ENCODE measurements around the gene AP1B1.

The AP1B1 gene

DNA sequence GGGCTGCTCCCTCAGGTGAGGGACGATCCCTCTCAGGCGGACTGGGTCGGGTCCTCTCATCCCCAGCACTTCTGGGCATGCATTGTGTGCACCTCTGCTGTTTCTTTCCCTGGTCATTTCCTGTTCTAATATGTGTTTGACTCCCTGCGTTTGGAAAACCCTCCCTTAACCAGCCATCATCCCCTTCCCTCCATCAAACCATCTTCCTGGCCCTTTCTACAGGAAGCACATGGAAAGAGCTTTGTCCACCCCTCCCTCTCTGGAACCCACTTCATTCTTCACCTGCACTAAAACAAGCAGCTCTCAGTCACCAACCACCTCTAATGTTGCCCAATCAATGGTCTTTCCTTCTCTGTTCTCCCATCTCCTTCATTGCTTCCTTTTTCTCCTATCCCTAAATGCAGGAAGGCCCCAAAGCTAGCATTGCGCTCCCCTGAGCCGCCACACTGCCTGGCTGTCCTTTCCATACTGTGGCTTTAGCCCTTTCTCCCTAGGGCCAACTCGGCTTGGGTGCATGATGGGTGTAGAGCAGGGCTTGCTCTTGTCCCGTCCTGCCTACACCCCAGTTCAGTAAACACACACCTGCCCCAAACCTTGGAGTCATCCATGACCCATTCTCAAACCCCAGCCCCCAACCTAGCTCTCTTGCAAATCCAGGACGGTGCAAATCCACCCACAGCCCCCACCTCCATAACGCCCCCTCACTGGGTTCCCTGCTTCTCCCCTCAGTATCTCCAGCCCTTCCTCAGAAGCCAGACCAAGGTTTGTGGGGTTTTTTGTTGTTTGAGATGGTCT is 87.4 kb downstream of the AP1B1 start:
- DNase-seq (ENCODE audit: low read depth in 2 of 2), result no peak

GRCh38 chr22:29300467-29300806 is 87.9 kb downstream of the AP1B1 start:
- DNase-seq (ENCODE audit: low read depth in 2 of 2), result no peak

GRCh38 chr22:29299136-29299900 is 89.1 kb downstream of the AP1B1 start:
- no peak for DNase-seq (ENCODE audit: low read depth in 2 of 2)

- DNase-seq (ENCODE audit: low read depth in 2 of 2), result no peak
These were observed 89.7 kb downstream of the AP1B1 start for GRCh38 chr22:29298641-29299040.

GRCh38 chr22:29292379-29292778 is 96.0 kb downstream of the AP1B1 start:
- no peak for DNase-seq (ENCODE audit: low read depth in 2 of 2)

DNA sequence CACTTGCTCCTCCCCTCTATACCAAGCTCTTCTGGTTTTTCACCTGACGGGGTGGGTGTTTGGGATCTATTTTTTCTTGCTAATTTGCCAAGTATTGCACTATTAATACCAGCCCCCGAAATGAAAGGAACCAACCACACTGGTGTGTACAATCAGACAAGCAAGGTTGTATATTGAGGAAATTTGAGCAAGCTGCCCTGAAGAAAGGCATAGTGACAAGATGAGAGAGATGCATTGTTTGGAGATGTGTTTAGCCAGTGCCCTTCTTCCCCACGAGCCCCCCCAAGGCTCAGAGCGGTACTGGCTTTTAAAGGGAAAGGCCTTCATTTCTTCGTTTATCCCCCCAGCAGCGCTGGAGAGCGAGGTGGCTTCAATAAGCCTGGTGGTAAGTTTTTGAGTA is 97.2 kb downstream of the AP1B1 start:
- no peak for DNase-seq (ENCODE audit: low read depth in 2 of 2)

DNA sequence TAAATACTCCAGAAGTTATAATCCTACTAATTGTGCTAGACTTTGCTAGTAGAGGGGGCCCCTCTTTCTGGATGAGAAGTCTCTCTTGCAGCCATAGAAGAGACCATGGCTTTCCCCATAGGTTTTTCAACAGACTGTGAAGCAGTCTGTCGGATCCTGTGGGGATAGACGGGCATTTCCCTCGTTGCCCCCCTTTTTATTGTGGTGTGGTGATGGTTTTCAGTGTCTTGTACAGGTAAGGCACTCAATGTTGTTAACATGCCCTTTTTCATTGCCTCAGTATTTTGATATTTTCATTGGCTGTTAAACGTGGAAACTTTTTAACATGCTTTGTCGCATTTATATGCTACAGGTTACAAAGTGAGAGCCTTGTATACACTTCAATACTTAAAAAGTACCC is 98.3 kb downstream of the AP1B1 start:
- no peak for DNase-seq (ENCODE audit: low read depth in 2 of 2)

- DNase-seq (ENCODE audit: low read depth in 2 of 2), result no peak
These were observed 99.5 kb downstream of the AP1B1 start for GRCh38 chr22:29288837-29289236.

DNA sequence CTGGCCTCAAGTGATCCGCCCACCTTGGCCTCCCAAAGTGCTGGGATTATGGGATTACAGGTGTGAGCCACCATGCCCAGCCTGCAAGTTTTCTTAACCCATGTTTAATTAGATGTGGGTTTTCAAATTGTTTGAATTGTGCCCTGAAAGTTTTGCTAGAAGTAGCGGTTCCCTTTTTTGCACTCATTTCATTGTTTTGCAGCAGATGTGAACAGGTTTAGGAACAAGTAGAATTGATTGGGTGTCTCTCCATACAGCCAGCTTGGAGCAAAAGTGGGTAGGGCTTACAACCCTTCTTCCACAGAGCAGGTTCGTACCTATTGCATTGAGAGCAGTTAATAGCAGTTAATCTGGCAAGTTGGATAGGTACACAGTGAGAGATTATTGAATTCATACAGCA is 104.2 kb downstream of the AP1B1 start:
- DNase-seq (ENCODE audit: low read depth in 2 of 2), result no peak

DNA sequence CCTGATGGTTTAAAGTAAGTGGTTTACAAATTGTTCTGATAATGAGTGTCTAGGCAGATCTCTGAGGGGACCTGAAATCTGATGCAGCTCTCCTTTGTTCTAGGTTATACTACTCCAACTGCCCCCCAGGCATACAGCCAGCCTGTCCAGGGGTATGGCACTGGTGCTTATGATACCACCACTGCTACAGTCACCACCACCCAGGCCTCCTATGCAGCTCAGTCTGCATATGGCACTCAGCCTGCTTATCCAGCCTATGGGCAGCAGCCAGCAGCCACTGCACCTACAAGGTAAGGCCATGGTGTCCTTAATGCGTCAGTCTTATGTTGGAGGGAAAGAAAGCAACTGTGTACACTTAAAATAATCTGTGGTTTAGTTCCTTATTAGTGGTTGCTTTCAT is 110.4 kb downstream of the AP1B1 start:
- no peak for DNase-seq (ENCODE audit: low read depth in 2 of 2)
